GM12878 (cell line): ENCODE data around the gene BMPR1B. TPM values are rescaled to one million over a fixed set of nuclear protein-coding genes. Genes with fewer than 3 reads are reported as not detected.

Source experiments
- ATAC-seq: fragments of 200-7000 bp; cut with Tn5 transposase; 3 replicates; pipeline ENCODE4 v1.9.1; 2020; ENCODE audit warnings: mild to moderate bottlenecking, moderate library complexity
- BruUV-seq: library from RNA; stranded (reverse); fragments of 400-500 nt; replicated peaks from 2 replicates; lab custom pipeline; 2021; lab: Mats Ljungman, UMichigan
- CTCF ChIA-PET: fragments of 300-600 bp; sonication (Branson Sonifier 250); formaldehyde crosslinking; extraction: SDS; loops from one replicate; lab custom pipeline; 2021; ENCODE audit warnings: inconsistent platforms; lab: Yijun Ruan, JAX
- POLR2A ChIA-PET: fragments of 350-600 bp; formaldehyde crosslinking; extraction: SDS; loops from one replicate; lab custom pipeline; 2021; ENCODE audit warnings: inconsistent platforms; lab: Charles Lee
- RAD21 ChIA-PET: fragments of 300-600 bp; sonication (Branson Sonifier 250); formaldehyde crosslinking; loops from one replicate; lab custom pipeline; 2023; ENCODE audit warnings: antibody characterized with exemption; ENCODE audit not compliant: unreplicated experiment; lab: Charles Lee
- SMC1A ChIA-PET: fragments of 300-600 bp; sonication (Branson Sonifier 250); formaldehyde crosslinking; loops from one replicate; lab custom pipeline; 2023; ENCODE audit not compliant: unreplicated experiment, uncharacterized antibody; lab: Charles Lee
- DNase-seq: peaks from one replicate; pipeline ENCODE4 v3.0.0-alpha.2; 2011; ENCODE audit warnings: low read depth, low spot score
- FAIRE-seq: peaks from 3 replicates; lab custom pipeline; 2011; peaks lifted over from hg19 to GRCh38; lab: Jason Lieb, UNC
- H2AFZ ChIP-seq: 2 replicates; pipeline ENCODE4 v1.6.0; 2011; ENCODE audit warnings: low read depth, low read length, control low read depth; ENCODE audit not compliant: control insufficient read depth
- H3K27ac ChIP-seq: 2 replicates; pipeline ENCODE4 v1.5.1; 2011; ENCODE audit warnings: control low read depth; ENCODE audit not compliant: control insufficient read depth, insufficient read depth
- H3K27me3 ChIP-seq, 2 experiments: replicated peaks in 1 of 2; 2 replicates each; pipeline versions ENCODE4 v1.6.0 to v1.6.1; 2011; ENCODE audit warnings: low read length in 1 of 2; ENCODE audit not compliant: control insufficient read depth in 2 of 2, insufficient read depth in 2 of 2
- H3K36me3 ChIP-seq, 2 experiments: 2 replicates each; pipeline ENCODE4 v1.5.1; 2011; ENCODE audit warnings: low read length in 1 of 2; ENCODE audit not compliant: control insufficient read depth in 2 of 2, insufficient read depth in 2 of 2
- H3K4me1 ChIP-seq: 2 replicates; pipeline ENCODE4 v1.6.1; 2011; ENCODE audit warnings: mild to moderate bottlenecking, low read length, moderate library complexity, mixed read lengths; ENCODE audit not compliant: control insufficient read depth, insufficient read depth
- H3K4me2 ChIP-seq: 2 replicates; pipeline ENCODE4 v1.6.0; 2011; ENCODE audit warnings: control low read depth; ENCODE audit not compliant: control insufficient read depth, insufficient read depth
- H3K4me3 ChIP-seq: fragments of 200-600 bp; sonication (generic); 2 replicates; pipeline ENCODE4 v1.5.1; 2016
- H3K79me2 ChIP-seq: 2 replicates; pipeline ENCODE4 v1.6.0; 2011; ENCODE audit warnings: low read length; ENCODE audit not compliant: control insufficient read depth, insufficient read depth
- H3K9ac ChIP-seq: 2 replicates; pipeline ENCODE4 v1.8.0; 2011; ENCODE audit warnings: low read length, control low read depth, mixed read lengths; ENCODE audit not compliant: control insufficient read depth, insufficient read depth
- H3K9me3 ChIP-seq: replicated peaks from 3 replicates; pipeline ENCODE4 v1.5.1; 2011; ENCODE audit warnings: mild to moderate bottlenecking, low read length; ENCODE audit not compliant: control insufficient read depth, insufficient read depth
- H4K20me1 ChIP-seq: 2 replicates; pipeline ENCODE4 v1.6.0; 2011; ENCODE audit not compliant: control insufficient read depth, insufficient read depth
- CBX5 ChIP-seq: sonication (generic); IDR thresholded peaks from 2 replicates; pipeline ENCODE4 v1.6.1; 2016; ENCODE audit warnings: low read depth, moderate library complexity, mild to moderate bottlenecking, inconsistent platforms
- CUX1 ChIP-seq: IDR thresholded peaks from 2 replicates; pipeline ENCODE4 v1.6.1; 2012; ENCODE audit warnings: improper control_type of control experiment, low read depth, low read length; ENCODE audit not compliant: insufficient replicate concordance
- EP300 ChIP-seq, 2 experiments: fragments of 150-350 bp in 1 of 2; IDR thresholded peaks; 2 replicates each; pipeline ENCODE4 v1.6.1; 2011 to 2012; ENCODE audit warnings: low read depth in 2 of 2, low read length in 2 of 2, borderline replicate concordance in 1 of 2, improper control_type of control experiment in 1 of 2, inconsistent platforms in 1 of 2; ENCODE audit not compliant: control insufficient read depth in 1 of 2
- IRF3 ChIP-seq: fragments of 450-650 bp; IDR thresholded peaks from 2 replicates; pipeline ENCODE4 v1.6.1; 2014; ENCODE audit warnings: mild to moderate bottlenecking
- IRF4 ChIP-seq: IDR thresholded peaks from 2 replicates; pipeline ENCODE4 v1.6.1; 2011; ENCODE audit warnings: low read depth, low read length
- MLLT1 ChIP-seq: fragments of 450-650 bp; IDR thresholded peaks from 2 replicates; pipeline ENCODE4 v1.6.1; 2016; ENCODE audit warnings: mild to moderate bottlenecking
- MXI1 ChIP-seq: fragments of 150-350 bp; IDR thresholded peaks from 2 replicates; pipeline ENCODE4 v1.6.1; 2011; ENCODE audit warnings: low read depth, mild to moderate bottlenecking, inconsistent platforms, low read length, improper control_type of control experiment
- MYC ChIP-seq: IDR thresholded peaks from 2 replicates; pipeline ENCODE4 v1.6.1; 2011; ENCODE audit warnings: mild to moderate bottlenecking, low read length, moderate library complexity, inconsistent platforms; ENCODE audit not compliant: insufficient read depth, insufficient replicate concordance, insufficient read length, severe bottlenecking
- NBN ChIP-seq: fragments of 450-650 bp; IDR thresholded peaks from 2 replicates; pipeline ENCODE4 v1.6.1; 2016
- NFYA ChIP-seq: IDR thresholded peaks from 2 replicates; pipeline ENCODE4 v1.6.1; 2011; ENCODE audit warnings: low read depth, mild to moderate bottlenecking, low read length, improper control_type of control experiment, borderline replicate concordance
- NR2C1 ChIP-seq: fragments of 450-650 bp; IDR thresholded peaks from 2 replicates; pipeline ENCODE4 v1.6.1; 2017; ENCODE audit warnings: antibody characterized with exemption, mild to moderate bottlenecking, moderate library complexity
- POLR2AphosphoS2 ChIP-seq: IDR thresholded peaks from 2 replicates; pipeline ENCODE4 v1.6.1; 2011; ENCODE audit warnings: low read depth, mild to moderate bottlenecking, low read length, improper control_type of control experiment, moderate library complexity
- POLR2AphosphoS5 ChIP-seq: IDR thresholded peaks from 2 replicates; pipeline ENCODE4 v1.6.1; 2011; ENCODE audit warnings: mild to moderate bottlenecking, low read length, inconsistent platforms
- RB1 ChIP-seq: fragments of 450-650 bp; formaldehyde crosslinking; IDR thresholded peaks from 2 replicates; pipeline ENCODE4 v1.6.1; 2017; ENCODE audit warnings: mild to moderate bottlenecking, borderline replicate concordance
- ZNF207 ChIP-seq: fragments of 450-650 bp; IDR thresholded peaks from 2 replicates; pipeline ENCODE4 v1.6.1; 2014; ENCODE audit warnings: antibody characterized with exemption, mild to moderate bottlenecking, borderline replicate concordance
- WGBS: methylation state at CpG from one replicate; pipeline ENCODE4 v1.1.6; 2016; ENCODE audit warnings: low lambda C conversion rate; ENCODE audit not compliant: insufficient replicate concordance, insufficient coverage; ENCODE audit errors: missing lambda C conversion rate; 5-methylcytosine and 5-hydroxymethylcytosine counted together
- in situ Hi-C: fragments of 300-500 bp; cut with MboI; formaldehyde crosslinking; loops from 9 replicates; pipeline ENCODE4 v1.14.3; 2018; ENCODE audit warnings: mixed read lengths
- intact Hi-C: fragments of 100-400 bp; cut with micrococcal nuclease; formaldehyde crosslinking; loops from one replicate; pipeline ENCODE4 v1.14.2; 2022; ENCODE audit not compliant: unreplicated experiment
- polyA plus RNA-seq, 11 experiments: library from polyadenylated mRNA; depleted of rRNA in 4 of 11; unstranded in 6 of 11; stranded (reverse) in 5 of 11; fragments of >200 nt; fragmentation: Nextera tagmentation in 4 of 11; fragmentation: Illumina TruSeq in 1 of 11; extraction: Ambion mirVana in 4 of 11; extraction: Trizol in 1 of 11; gene quantifications; 1 replicate in 1 of 11; 2 replicates in 10 of 11; pipeline versions ENCODE4 v1.2.1 to v1.2.3, GENCODE V29; 2011 to 2016; ENCODE audit warnings: inconsistent platforms in 2 of 11, missing spikeins in 2 of 11, low read depth in 1 of 11
- total RNA-seq, 4 experiments: library from RNA; depleted of rRNA in 3 of 4; stranded (reverse); fragments of >200 nt in 3 of 4; fragmentation: Illumina TruSeq in 1 of 4; extraction: Trizol in 1 of 4; gene quantifications; 2 replicates each; pipeline versions ENCODE4 v1.2.1 to v1.2.3, GENCODE V29; 2013 to 2021

The BMPR1B gene
- total and polyA plus RNA-seq, 10 of the 15 experiments (the other 5 are each of a cell fraction or from before 2014, with no cell fraction given): not detected

DNA sequence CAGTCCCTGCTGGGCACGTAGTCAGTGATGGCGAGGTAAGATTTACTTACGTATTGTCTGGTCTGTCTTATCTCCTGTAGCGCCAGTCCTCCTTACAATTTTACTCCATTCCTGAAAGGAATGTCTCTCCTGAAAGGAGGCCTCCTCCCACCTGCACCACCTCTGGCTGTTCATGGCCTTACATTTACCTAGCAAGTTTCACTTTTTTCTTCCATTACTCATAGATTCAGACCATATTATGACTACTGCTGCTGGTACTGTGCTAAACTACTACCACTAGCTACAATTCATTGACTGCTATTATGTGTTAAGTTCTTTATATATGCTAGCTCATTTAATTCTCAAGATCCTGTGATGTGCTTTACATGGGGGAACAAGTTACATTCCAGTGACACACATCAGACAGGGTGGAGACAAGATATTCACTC is 189.9 kb downstream of the BMPR1B start (continued):
- TF ChIP-seq IRF3: no peak
- no peak for TF ChIP-seq POLR2AphosphoS2

DNA sequence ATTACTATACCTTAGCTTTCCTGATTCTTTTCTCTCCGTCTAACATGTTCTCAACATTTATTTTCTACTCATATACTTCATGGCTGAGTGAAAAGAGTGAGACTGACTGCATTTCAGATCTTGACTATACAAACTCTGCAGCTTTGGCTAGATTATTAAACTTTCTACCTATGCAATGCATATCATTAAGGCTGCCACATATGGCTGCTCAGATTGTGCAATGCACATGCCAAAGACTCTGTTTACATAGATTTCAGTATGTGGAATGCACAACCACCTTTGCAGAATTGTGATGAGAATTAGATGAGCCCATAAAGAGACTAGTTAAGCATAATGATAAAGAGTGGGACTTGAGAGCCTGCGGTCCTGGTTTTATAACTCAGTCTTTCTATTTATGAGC is 196.5 kb downstream of the BMPR1B start:
- no peak for DNase-seq
- ChIA-PET POLR2A (no interaction called here), CTCF (no interaction called here), SMC1A (interaction anchor here (1.3 kb wide), 1 partner anchor 11 kb away, joined by 4 read pairs; no protein-coding TSS in a partner anchor), RAD21 (no interaction called here)
- FAIRE-seq: no peak
- Histone ChIP-seq H2AFZ (no peak overlapping the region), H3K4me1 (no peaks in the 10 kb centered on the region), H3K36me3 (no peaks in the 10 kb centered on the region), H3K27ac (no peak overlapping the region), H3K9ac (no peak overlapping the region), H3K4me3 (no peak overlapping the region), H4K20me1 (no peaks in the 10 kb centered on the region), H3K4me2 (no peak overlapping the region)
- BruUV-seq: no TSS peak
- WGBS: 62% methylated on average over 2 of the region's 2 CpGs
- in situ Hi-C loops (no loop called here), intact Hi-C loops (no loop called here)
- ATAC-seq: no peak
- no peak for TF ChIP-seq NBN
- TF ChIP-seq NFYA: no peak
- no peak for TF ChIP-seq RB1
- no peak for TF ChIP-seq CBX5
- no peak for TF ChIP-seq EP300 (IDR thresholded peaks at IDR 0.05; ENCODE audit: borderline replicate concordance in 1 of 2, control insufficient read depth in 1 of 2, low read depth in 2 of 2, low read length in 2 of 2)
- TF ChIP-seq NR2C1: no peak
- no peak for TF ChIP-seq POLR2AphosphoS5
- TF ChIP-seq MYC: no peak
- TF ChIP-seq IRF4: no peak
- TF ChIP-seq MLLT1: no peak
- no peak for TF ChIP-seq ZNF207
- TF ChIP-seq CUX1: no peak
- no peak for TF ChIP-seq MXI1
- TF ChIP-seq, all 136 proteins: peak for 0
- Histone ChIP-seq H3K9me3 (no peaks in the 10 kb centered on the region), H3K79me2 (no peaks in the 10 kb centered on the region), H3K27me3 (no peaks in the 10 kb centered on the region)
